ENCODE data around the gene GNG8.

The GNG8 gene

DNA sequence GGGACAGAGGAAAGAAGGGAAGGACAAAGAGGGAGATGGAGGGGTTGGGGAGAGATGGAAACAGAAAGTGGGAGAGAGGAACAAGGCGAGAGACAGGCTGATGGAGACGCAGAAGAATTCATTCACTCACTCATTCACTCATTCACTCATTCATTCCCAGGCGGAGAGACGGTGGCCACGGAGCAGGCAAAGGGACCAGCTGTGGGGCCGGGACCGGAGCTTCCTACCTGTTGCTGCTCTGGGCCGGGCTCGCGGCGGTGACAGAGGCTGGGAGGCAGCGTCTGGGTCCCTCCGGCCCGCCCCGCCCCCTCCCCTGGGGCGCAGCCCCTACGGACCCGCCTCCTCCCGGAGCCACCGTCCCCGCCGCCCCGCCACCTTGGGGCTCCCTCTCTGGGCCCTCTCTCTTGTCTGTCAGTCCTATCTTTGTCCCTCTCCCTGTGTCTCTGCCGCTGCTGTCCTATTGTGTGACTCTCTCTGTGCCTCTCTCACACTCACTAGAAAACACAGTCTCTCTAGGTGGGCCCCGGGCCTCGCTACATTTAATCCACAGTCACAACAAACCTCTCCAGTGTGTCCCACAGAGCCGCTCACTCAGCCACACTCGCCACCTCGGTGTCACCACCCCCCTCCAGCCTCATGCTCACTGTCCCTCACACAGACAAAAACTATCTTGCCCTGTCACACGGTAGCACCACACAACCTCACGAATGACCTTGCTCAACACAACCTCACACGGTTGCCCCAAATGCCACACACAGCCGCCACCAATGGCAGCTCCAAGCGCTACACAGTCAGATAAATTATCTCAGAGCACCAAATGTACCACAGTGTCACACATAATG lies at the start of gene GNG8:
GNG8 (minus strand) TSS at position 283 of the 842 bp plus-strand sequence. CDS start 1,520 bp downstream, outside the sequence.
- peak; percentile 75 for DNase-seq

DNA sequence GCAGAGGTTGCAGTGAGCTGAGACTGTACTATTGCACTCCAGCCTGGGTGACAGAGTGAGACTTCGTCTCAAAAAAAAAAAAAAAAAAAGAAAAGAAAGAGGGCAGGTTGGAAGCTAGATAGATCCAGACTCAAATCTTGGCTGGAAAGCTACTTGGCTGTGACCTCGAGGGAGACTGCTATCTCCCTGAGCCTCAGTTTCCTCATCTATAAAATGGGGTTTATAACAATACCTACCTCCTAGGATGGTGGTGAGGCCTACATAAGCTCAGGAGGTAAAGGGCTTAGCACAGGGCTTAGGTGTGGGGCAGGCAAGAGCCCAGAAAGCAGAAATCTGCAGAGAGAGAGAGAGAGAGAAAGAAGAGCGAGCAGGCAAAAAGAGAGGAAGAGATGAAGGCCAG lies 49.2 kb upstream of the GNG8 start:
- DNase-seq: no peak

DNA sequence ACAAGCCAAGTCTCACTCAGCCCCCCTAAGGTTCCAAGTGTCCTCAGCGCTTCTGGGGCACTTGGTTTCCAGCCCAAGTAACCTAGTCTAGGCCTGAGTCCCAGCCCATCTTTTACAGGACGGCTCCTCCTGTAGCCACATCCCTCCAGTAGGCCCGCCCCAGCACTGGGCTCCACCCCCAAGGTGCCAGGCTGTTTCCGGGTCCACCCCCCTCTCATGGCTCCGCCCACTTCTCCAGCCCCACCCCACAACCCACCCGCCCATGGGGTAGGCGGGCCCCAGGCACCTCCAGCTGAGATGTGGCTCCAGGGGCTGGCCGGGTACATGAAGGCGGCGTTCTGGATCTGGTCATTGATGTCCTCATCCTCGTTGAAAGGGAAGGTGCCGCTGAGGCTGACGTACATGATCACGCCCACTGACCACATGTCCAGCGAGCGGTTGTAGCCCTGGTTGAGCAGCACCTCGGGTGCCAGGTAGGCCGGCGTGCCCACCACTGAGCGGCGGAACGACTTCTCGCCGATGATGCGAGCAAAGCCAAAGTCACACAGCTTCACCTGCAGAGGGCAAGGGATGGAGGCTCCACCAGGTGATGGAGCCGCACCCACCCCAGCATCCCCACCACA lies 42.2 kb upstream of the GNG8 start:
- peak; percentile 64 for DNase-seq

DNA sequence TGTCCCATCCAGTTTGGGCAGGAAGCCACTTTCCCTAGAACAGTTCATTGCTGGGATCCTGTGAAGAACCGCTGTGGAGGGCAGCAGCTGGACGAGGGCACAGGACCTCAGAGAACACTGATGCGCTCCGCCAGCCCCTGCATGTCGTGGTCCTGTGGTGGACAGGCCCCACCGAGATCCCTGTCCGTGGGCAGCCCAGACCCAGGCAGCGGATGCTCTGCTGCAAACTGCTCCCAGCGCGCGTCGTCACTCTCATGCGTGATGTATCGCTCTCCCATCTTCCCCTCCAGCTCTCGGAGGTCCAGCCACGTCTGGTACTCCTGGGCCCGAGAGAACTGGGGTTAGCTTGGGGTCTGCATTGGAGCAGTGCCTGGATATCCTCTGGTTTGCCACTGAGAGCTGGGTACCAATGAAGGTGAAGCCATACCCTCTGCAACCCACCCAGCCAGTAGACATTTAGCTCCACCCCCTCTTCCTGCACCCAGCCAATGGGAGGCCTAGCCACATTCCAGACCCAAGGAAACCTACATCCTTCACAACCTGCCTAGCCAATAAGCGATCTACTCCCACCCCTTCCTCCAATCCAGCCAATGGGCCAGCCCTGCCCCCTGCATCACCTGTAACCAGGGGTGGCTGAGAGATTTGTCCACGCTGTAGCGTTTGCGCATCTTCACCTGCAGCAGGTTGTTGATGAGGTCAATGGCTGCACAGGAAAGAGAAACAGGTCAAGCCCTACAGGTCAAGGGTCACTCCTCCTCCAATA lies 38.6 kb upstream of the GNG8 start:
- DNase-seq: no peak

- no peak for DNase-seq
Observed at GRCh38 chr19:46670813-46671212, 34.8 kb upstream of the GNG8 start.

GRCh38 chr19:46668662-46669061 lies 32.7 kb upstream of the GNG8 start:
- no peak for DNase-seq

GRCh38 chr19:46665072-46665471 lies 29.1 kb upstream of the GNG8 start:
- no peak for DNase-seq

- peak; percentile 87 for DNase-seq
Observed at GRCh38 chr19:46661735-46662592, 26.0 kb upstream of the GNG8 start.

GRCh38 chr19:46661020-46661731 lies 25.2 kb upstream of the GNG8 start, which contains the start of gene DACT3:
Gene DACT3 (minus strand): TSS chr19:46661182. CDS start chr19:46661064, 118 bp downstream.
- DNase-seq: peak; percentile 100

- DNase-seq: no peak
Observed at GRCh38 chr19:46660551-46661019, 24.6 kb upstream of the GNG8 start.

DNA sequence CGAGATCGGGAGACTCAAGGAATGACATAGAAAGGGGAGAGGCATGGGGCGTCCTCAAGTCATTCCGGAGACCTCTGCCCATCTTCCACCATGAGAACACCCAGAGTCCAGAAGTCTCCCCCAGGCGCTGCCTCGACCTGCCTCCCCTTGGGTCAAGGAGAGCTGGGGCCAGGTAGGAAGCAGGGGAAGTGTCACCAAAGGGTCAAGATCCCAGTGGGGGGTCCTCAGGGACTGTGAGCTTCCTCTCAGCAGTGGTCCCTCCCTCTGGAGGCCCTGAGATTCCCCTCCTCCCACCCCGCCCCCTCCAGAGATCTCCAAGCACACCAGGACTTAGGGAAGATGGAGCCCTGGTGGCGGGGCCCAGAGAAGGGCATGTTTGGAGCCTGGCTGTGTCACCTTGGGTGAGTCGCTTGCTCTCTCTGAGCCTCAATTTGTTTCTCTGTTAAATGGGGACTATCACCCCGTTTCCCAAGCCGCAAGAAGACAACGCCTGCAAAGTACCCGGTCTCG lies 24.1 kb upstream of the GNG8 start:
- no peak for DNase-seq

DNA sequence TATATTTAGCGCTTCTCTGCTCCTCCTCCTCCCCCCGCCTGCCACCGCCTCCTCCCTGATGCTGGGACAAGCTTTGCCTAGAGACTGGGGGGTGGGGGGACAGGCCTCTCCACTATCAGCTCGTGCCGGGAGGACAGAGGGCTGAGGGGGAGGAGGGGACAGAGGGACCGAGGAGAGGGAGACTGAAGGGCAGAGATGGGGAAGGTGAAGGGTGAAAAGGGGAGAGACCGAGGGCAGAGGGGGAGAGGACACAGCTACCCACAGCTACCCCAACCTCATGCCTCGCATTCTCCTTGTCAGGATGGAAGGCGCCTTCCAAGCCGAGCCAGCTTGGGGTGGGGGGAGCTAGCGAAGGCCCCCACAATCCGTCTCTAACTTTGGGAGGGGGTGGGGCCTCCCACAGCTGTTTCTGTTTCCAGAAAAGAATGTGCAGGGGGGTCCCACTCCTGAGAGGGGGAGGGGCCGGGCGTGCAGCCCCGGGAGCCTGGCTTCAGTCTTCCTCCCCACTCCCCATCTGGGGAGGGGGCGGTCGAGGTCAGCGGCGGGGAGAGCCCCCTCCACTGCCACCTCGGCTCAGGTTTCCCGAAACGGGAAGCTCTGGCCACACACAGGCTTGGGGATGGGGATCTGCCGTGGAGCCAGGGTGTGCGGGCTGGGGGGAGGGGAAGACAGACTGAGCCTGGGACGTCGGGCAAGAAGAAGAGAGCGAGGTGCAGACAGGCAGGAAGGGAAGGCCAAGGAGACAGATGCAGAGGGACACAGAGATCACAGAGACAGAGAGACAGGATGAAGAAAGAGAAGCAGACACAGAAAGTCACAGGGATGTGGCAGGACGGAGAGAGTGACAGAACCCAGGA lies 23.4 kb upstream of the GNG8 start:
- DNase-seq: peak; percentile 10

DNA sequence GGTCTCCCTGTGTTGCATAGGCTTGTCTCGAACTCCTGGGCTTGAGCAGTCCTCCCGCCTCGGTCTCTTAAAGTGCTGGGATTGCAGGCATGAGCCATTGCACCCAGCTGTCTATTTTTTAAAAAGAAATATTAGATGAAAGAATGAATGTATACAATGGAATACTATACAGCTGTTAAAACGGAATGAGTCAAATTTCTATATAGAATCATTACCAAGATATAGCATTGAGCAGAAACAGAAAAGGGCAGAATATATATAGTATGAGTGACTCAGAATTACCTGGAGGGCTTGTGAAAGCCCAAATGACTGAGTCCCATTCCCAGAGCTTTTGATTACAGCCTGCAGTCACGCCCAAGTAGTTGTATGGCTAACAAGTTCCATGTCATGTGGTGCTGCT lies 20.5 kb upstream of the GNG8 start:
- DNase-seq: no peak

- no peak for DNase-seq
Observed at GRCh38 chr19:46654621-46655152, 18.7 kb upstream of the GNG8 start.

GRCh38 chr19:46650445-46650844 lies 14.4 kb upstream of the GNG8 start:
- no peak for DNase-seq

DNA sequence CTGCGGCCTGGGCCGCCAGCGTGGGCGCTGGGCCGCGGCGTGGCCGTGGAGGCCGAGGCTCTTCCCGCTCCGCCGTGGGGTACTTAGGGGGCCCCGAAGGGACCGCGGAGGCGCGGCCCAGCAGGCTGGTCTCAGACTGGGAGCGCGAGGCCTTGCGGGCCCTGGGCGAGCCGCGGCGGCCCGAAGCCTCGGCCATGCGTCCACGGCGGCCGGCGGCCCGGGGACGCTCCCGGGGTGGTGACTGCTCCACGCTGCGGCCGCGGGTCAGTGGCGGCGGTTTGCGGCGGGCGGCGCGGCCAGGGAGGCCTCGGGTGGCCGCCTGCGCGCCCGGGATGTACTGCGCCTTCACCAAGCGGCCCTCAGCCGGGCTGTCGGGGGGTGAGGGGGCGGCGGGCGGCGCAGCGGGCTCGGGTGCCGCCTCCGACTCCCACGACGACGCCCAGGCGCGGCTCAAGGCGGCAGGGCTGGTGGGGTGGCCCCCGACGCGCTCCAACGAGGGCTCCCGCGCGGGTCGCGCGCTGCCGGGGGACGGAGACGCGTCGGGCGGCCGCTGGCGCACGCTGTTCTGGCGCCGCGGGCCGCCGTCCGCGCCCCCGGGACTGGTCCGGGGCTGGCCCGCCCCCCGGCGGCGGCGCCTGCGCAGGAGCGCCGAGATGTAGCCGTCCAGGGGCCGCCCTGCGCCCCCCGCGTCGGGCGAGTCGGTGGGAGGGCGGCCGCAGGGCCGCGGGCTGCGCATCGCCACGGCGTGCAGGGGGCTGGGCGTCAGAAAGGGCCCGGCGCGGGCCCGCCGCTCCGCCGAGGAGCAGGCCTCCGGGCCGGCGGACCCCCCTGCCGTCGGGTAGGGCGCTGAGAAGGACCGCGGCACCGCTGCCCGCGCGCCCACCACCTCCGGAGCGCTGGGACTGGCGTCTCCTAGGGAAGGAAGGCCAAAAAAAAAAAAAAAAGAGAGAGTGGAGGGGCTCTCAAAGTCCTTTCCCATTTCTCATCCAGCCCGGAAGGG lies 13.3 kb upstream of the GNG8 start:
- no peak for DNase-seq

- no peak for DNase-seq
Observed at GRCh38 chr19:46648060-46648960, 12.3 kb upstream of the GNG8 start.

DNA sequence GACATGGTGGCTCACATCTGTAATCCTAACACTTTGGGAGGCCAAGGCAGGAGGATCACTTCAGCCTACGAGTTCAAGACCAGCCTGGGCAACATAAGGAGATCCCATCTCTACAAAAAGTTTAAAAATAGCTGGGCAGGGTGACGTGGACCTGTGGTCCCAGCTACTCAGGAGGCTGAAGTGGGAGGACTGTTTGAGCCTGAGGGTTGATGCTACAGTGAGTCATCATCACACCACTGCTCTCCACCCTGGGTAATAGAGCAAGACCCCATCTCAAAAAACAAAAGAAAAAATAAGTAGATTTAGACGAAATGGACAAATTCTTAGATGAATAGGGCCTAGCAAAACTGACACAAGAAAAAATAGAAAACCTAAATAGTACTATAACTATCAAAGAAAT lies 10.4 kb upstream of the GNG8 start:
- DNase-seq: no peak

Measured in hematopoietic multipotent progenitor cell treated with erythropoietin and hydrocortisone succinate and interleukin-3 and kit ligand, for 8 days (in vitro differentiated cells).